Endothelial cell (in vitro differentiated cells): ENCODE results near the gene POLR2H. TPM values are rescaled to one million over a fixed set of nuclear protein-coding genes. Genes with fewer than 3 reads are reported as not detected.

Source experiments
- DNase-seq: peaks from one replicate; pipeline ENCODE4 v3.0.0; 2021; ENCODE audit warnings: low spot score
- H3K27ac Mint-ChIP-seq: one replicate; pipeline ENCODE4 v1.8.0; 2021; ENCODE audit warnings: mixed read lengths, inconsistent platforms; ENCODE audit not compliant: unreplicated experiment
- H3K27me3 Mint-ChIP-seq: one replicate; pipeline ENCODE4 v1.8.0; 2021; ENCODE audit warnings: mild to moderate bottlenecking, moderate library complexity, mixed read lengths, inconsistent platforms; ENCODE audit not compliant: unreplicated experiment
- H3K36me3 Mint-ChIP-seq: one replicate; pipeline ENCODE4 v1.8.0; 2021; ENCODE audit warnings: mild to moderate bottlenecking, low read depth, mixed read lengths, inconsistent platforms; ENCODE audit not compliant: unreplicated experiment
- H3K4me1 Mint-ChIP-seq: one replicate; pipeline ENCODE4 v1.8.0; 2021; ENCODE audit warnings: mild to moderate bottlenecking, mixed read lengths, inconsistent platforms; ENCODE audit not compliant: unreplicated experiment
- H3K4me3 Mint-ChIP-seq: one replicate; pipeline ENCODE4 v1.8.0; 2021; ENCODE audit warnings: mild to moderate bottlenecking, mixed read lengths, inconsistent platforms; ENCODE audit not compliant: unreplicated experiment
- H3K9me3 Mint-ChIP-seq: one replicate; pipeline ENCODE4 v1.8.0; 2021; ENCODE audit warnings: mixed read lengths, inconsistent platforms; ENCODE audit not compliant: unreplicated experiment
- CTCF ChIP-seq: fragments of 200-600 bp; sonication (generic); IDR thresholded peaks from one replicate; pipeline ENCODE4 v1.5.0; 2021; ENCODE audit warnings: antibody characterized with exemption; ENCODE audit not compliant: unreplicated experiment
- total RNA-seq: library from RNA; stranded (reverse); fragmentation: NEBNext Ultra II Directional; extraction: Animal tissue kit (Norgen Biotek cat#: 25700); gene quantifications from one replicate; pipeline ENCODE4 v1.2.1, GENCODE V29; 2021; ENCODE audit not compliant: unreplicated experiment

The POLR2H gene
- total RNA-seq, 1 donor from 2014 or later, result 56.1 TPM

GRCh38 chr3:184378651-184379357 lies 17.3 kb downstream of the POLR2H start:
- peaks cover 24% of the 10 kb centered on the region for H3K27me3 Mint-ChIP-seq
- H3K9me3 Mint-ChIP-seq, result no peaks in the 10 kb centered on the region
- H3K36me3 Mint-ChIP-seq, result no peaks in the 10 kb centered on the region
- H3K4me1 Mint-ChIP-seq, result peaks cover 20% of the 10 kb centered on the region
- DNase-seq, result no peak
- TF ChIP-seq CTCF, result no peak
- peak overlapping the region; percentile 36 for H3K27ac Mint-ChIP-seq
- H3K4me3 Mint-ChIP-seq, result peak overlapping the region; percentile 84

- Mint-ChIP-seq H3K9me3 (no peaks in the 10 kb centered on the region), H3K4me3 (peak within 1 kb of the TSS; percentile 84), H3K27me3 (peaks cover 25% of the 10 kb centered on the region), H3K4me1 (peaks cover 20% of the 10 kb centered on the region), H3K36me3 (no peaks in the 10 kb centered on the region), H3K27ac (no peak within 1 kb of the TSS)
- no peak for DNase-seq
- TF ChIP-seq CTCF, result no peak
Measured at GRCh38 chr3:184379358-184380184, 18.1 kb downstream of the POLR2H start, which contains the start of gene CHRD. Gene CHRD, plus strand, starts transcription at chr3:184380054. Its CDS starts 265 bp downstream, at chr3:184380319.

- TF ChIP-seq CTCF, result no peak
- peaks cover 20% of the 10 kb centered on the region for H3K4me1 Mint-ChIP-seq
- no peaks in the 10 kb centered on the region for H3K9me3 Mint-ChIP-seq
- H3K27me3 Mint-ChIP-seq, result peaks cover 25% of the 10 kb centered on the region
- no peak overlapping the region for H3K4me3 Mint-ChIP-seq
- H3K36me3 Mint-ChIP-seq, result no peaks in the 10 kb centered on the region
- DNase-seq, result peak; percentile 49
- H3K27ac Mint-ChIP-seq, result no peak overlapping the region
Measured at GRCh38 chr3:184380185-184380626, 18.7 kb downstream of the POLR2H start.

- no peak for DNase-seq
- Mint-ChIP-seq H3K36me3 (no peaks in the 10 kb centered on the region), H3K4me1 (peaks cover 20% of the 10 kb centered on the region), H3K27me3 (peaks cover 27% of the 10 kb centered on the region), H3K9me3 (no peaks in the 10 kb centered on the region), H3K4me3 (peak overlapping the region; percentile 59), H3K27ac (no peak overlapping the region)
- TF ChIP-seq CTCF, result no peak
Measured at GRCh38 chr3:184380627-184381260, 19.2 kb downstream of the POLR2H start.
